SK-N-SH treated with all-trans-retinoic acid at 6 μM for 48 hours (cell line): ENCODE data around the gene KCNB1.

Experiments used
- ATAC-seq: fragments of 200-7000 bp; cut with Tn5 transposase; 3 replicates; pipeline ENCODE4 v1.9.1; 2020; ENCODE audit warnings: mild to moderate bottlenecking, moderate library complexity
- ARNTL ChIP-seq: fragments of 450-650 bp; formaldehyde crosslinking; IDR thresholded peaks from 2 replicates; pipeline ENCODE4 v1.5.0; 2020; ENCODE audit warnings: low read depth, mild to moderate bottlenecking, moderate library complexity, borderline replicate concordance
- BACH2 ChIP-seq: fragments of 250-450 bp; sonication (Bioruptor Pico); IDR thresholded peaks from 2 replicates; pipeline ENCODE4 v1.9.0; 2021; ENCODE audit warnings: mild to moderate bottlenecking, borderline replicate concordance
- CREB5 ChIP-seq: fragments of 250-450 bp; sonication (Bioruptor Pico); IDR thresholded peaks from 2 replicates; pipeline ENCODE4 v1.5.1; 2020; ENCODE audit warnings: low read depth, mild to moderate bottlenecking, moderate library complexity
- CSDC2 ChIP-seq: fragments of 250-450 bp; sonication (Bioruptor Pico); IDR thresholded peaks from 2 replicates; pipeline ENCODE4 v1.5.0; 2020; ENCODE audit warnings: mild to moderate bottlenecking, moderate library complexity
- CSRNP3 ChIP-seq: fragments of 250-450 bp; sonication (Bioruptor Pico); IDR thresholded peaks from 2 replicates; pipeline ENCODE4 v1.5.1; 2021; ENCODE audit warnings: mild to moderate bottlenecking, moderate library complexity
- ESRRG ChIP-seq: fragments of 250-450 bp; sonication (Bioruptor Pico); IDR thresholded peaks from 2 replicates; pipeline ENCODE4 v1.6.1; 2021; ENCODE audit warnings: mild to moderate bottlenecking
- ISL1 ChIP-seq: fragments of 250-450 bp; sonication (Bioruptor Pico); IDR thresholded peaks from 2 replicates; pipeline ENCODE4 v2.1.2; 2022; ENCODE audit warnings: mild to moderate bottlenecking, moderate library complexity
- OSR1 ChIP-seq: fragments of 250-450 bp; sonication (Bioruptor Pico); IDR thresholded peaks from 2 replicates; pipeline ENCODE4 v1.8.0; 2022; ENCODE audit warnings: moderate library complexity, mild to moderate bottlenecking, inconsistent platforms
- POU6F1 ChIP-seq: fragments of 250-450 bp; sonication (Bioruptor Pico); IDR thresholded peaks from 2 replicates; pipeline ENCODE4 v1.8.0; 2021; ENCODE audit warnings: low read depth, mild to moderate bottlenecking, moderate library complexity, borderline replicate concordance
- PPARA ChIP-seq: fragments of 250-450 bp; sonication (Bioruptor Pico); IDR thresholded peaks from 2 replicates; pipeline ENCODE4 v1.5.0; 2020; ENCODE audit warnings: mild to moderate bottlenecking, borderline replicate concordance
- RARB ChIP-seq: fragments of 250-450 bp; sonication (Bioruptor Pico); IDR thresholded peaks from 2 replicates; pipeline ENCODE4 v1.8.0; 2021; ENCODE audit warnings: mild to moderate bottlenecking, moderate library complexity
- SNAI2 ChIP-seq: fragments of 250-450 bp; sonication (Bioruptor Pico); IDR thresholded peaks from 2 replicates; pipeline ENCODE4 v1.5.0; 2020; ENCODE audit warnings: mild to moderate bottlenecking, moderate library complexity
- TCF4 ChIP-seq: fragments of 250-450 bp; sonication (Bioruptor Pico); IDR thresholded peaks from 2 replicates; pipeline ENCODE4 v1.8.0; 2021; ENCODE audit warnings: mild to moderate bottlenecking, moderate library complexity, borderline replicate concordance
- TOX ChIP-seq: fragments of 250-450 bp; sonication (Bioruptor Pico); IDR thresholded peaks from 2 replicates; pipeline ENCODE4 v1.8.0; 2021; ENCODE audit warnings: mild to moderate bottlenecking, moderate library complexity, borderline replicate concordance
- TSHZ2 ChIP-seq: fragments of 250-450 bp; sonication (Bioruptor Pico); IDR thresholded peaks from 2 replicates; pipeline ENCODE4 v1.5.0; 2020; ENCODE audit warnings: mild to moderate bottlenecking, moderate library complexity
- ZC3H10 ChIP-seq: fragments of 250-450 bp; sonication (Bioruptor Pico); IDR thresholded peaks from 2 replicates; pipeline ENCODE4 v1.5.1; 2021; ENCODE audit warnings: mild to moderate bottlenecking, moderate library complexity
- ZFP3 ChIP-seq: fragments of 250-450 bp; sonication (Bioruptor Pico); IDR thresholded peaks from 2 replicates; pipeline ENCODE4 v1.5.0; 2020; ENCODE audit warnings: mild to moderate bottlenecking, moderate library complexity
- ZFP30 ChIP-seq: fragments of 450-650 bp; formaldehyde crosslinking; IDR thresholded peaks from 2 replicates; pipeline ENCODE4 v1.5.0; 2022; ENCODE audit warnings: mild to moderate bottlenecking, moderate library complexity
- ZNF565 ChIP-seq: fragments of 450-650 bp; formaldehyde crosslinking; conservative IDR thresholded peaks from 2 replicates; pipeline ENCODE4 v1.5.0; 2020; ENCODE audit warnings: low read depth, mild to moderate bottlenecking, moderate library complexity
- ZNF70 ChIP-seq: fragments of 450-650 bp; formaldehyde crosslinking; IDR thresholded peaks from 2 replicates; pipeline ENCODE4 v1.5.0; 2020; ENCODE audit warnings: mild to moderate bottlenecking, moderate library complexity
- ZNF8 ChIP-seq: fragments of 450-650 bp; formaldehyde crosslinking; IDR thresholded peaks from 2 replicates; pipeline ENCODE4 v1.5.0; 2020; ENCODE audit warnings: mild to moderate bottlenecking, moderate library complexity

Gene KCNB1

DNA sequence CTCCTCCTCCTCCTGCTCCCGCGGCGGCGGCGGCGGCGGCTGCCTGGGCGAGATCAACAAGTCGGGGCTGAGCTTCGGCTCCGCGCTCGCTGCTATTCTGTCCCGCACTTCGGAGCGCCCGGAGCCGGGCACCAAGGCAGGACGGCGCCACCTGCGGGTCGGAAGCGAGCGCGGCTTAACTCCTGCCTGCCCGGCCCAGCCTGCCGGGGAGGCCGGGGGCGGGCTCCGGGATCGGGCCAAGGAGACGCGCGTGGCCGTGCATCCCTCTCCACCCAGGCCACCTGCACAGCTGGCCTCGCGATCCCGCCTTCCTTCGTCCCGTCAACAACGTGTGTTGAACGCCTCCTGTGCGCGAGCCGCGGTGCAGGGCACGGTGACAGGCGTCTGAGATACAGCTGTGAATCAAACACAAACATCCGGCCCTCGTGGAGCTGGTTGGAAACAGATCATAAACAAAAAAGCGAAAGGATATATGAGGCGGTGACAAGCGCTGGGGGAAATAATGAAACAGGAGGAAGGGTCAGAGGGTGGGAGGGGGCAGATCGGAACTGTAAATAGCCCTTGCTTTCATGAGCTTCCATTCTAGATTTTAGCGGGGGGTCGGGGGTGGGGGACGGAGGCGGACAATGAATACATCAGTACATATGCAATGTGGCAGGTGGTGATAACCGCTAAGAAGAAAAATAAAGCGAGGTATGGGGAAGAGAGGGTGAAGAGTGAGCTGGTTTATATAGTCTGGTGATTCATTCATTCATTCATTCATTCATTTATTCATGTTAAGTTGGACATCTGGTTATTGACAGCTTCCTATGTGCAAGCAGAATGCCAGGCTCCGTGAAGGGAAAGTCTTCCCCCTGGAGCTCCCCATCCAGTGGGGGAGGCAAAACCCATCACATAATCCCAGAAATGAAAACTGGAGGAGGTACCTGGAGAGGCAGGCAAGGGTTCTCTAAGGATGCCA lies 2.0 kb upstream of the KCNB1 start:
- ATAC-seq = peak; percentile 99
- TF ChIP-seq TSHZ2 (CRISPR knock-in tag) (0 out of 2 replicates have a peak, but pooled peaks have one; percentile 39), ZFP3 (CRISPR knock-in tag) (no peak)
- TF ChIP-seq, all 23 proteins: peak for 1

GRCh38 chr20:49483696-49484123 lies 1.2 kb upstream of the KCNB1 start:
- TF ChIP-seq ISL1 (CRISPR knock-in tag) (no peak), CSRNP3 (CRISPR knock-in tag) (no peak), ZFP30 (no peak), BACH2 (CRISPR knock-in tag) (no peak), ZNF8 (CRISPR knock-in tag) (no peak), ZNF70 (CRISPR knock-in tag) (no peak), TSHZ2 (CRISPR knock-in tag) (no peak), RARB (CRISPR knock-in tag) (no peak), ZC3H10 (CRISPR knock-in tag) (no peak), PPARA (CRISPR knock-in tag) (no peak), ZNF565 (CRISPR knock-in tag) (no peak), CREB5 (CRISPR knock-in tag) (no peak), ARNTL (no peak), TCF4 (CRISPR knock-in tag) (no peak), SNAI2 (CRISPR knock-in tag) (no peak), TOX (CRISPR knock-in tag) (no peak), ZFP3 (CRISPR knock-in tag) (no peak), ESRRG (CRISPR knock-in tag) (no peak), OSR1 (no peak), CSDC2 (CRISPR knock-in tag) (no peak)
- ATAC-seq = peak; percentile 19

- no peak for TF ChIP-seq POU6F1 (CRISPR knock-in tag)
- no peak for TF ChIP-seq ZFP30
- no peak for TF ChIP-seq ESRRG (CRISPR knock-in tag)
- no peak for TF ChIP-seq TCF4 (CRISPR knock-in tag)
- TF ChIP-seq TOX (CRISPR knock-in tag) = no peak
- no peak for TF ChIP-seq PPARA (CRISPR knock-in tag)
- no peak for ATAC-seq
These were observed 689 bp upstream of the KCNB1 start for GRCh38 chr20:49483018-49483695.
